Skeletal muscle tissue (tissue), 4 donors: ENCODE data around the gene KRT1. TPM values are rescaled to one million over a fixed set of nuclear protein-coding genes. Genes with fewer than 3 reads are reported as not detected.

Source experiments
- H3K27ac ChIP-seq: one replicate; pipeline ENCODE4 v1.7.0; 2013; ENCODE audit warnings: mild to moderate bottlenecking, low read depth, low read length, inconsistent platforms
- H3K27me3 ChIP-seq, 3 donors: one replicate each; pipeline ENCODE4 v1.7.0; 2013; ENCODE audit warnings: low read length in 3 of 3; ENCODE audit not compliant: control insufficient read depth in 3 of 3, insufficient read depth in 3 of 3
- H3K36me3 ChIP-seq, 3 donors: one replicate each; pipeline ENCODE4 v1.7.0; 2013; ENCODE audit warnings: low read length in 3 of 3; ENCODE audit not compliant: control insufficient read depth in 3 of 3, insufficient read depth in 3 of 3
- H3K4me1 ChIP-seq, 3 donors: one replicate each; pipeline ENCODE4 v1.7.0; 2013; ENCODE audit warnings: low read length in 3 of 3, mild to moderate bottlenecking in 3 of 3; ENCODE audit not compliant: control insufficient read depth in 3 of 3, insufficient read depth in 3 of 3
- H3K4me3 ChIP-seq, 3 donors: one replicate each; pipeline ENCODE4 v1.7.0; 2013; ENCODE audit warnings: low read length in 3 of 3
- H3K9ac ChIP-seq, 3 donors: one replicate each; pipeline ENCODE4 v1.7.0; 2013; ENCODE audit warnings: low read length in 3 of 3, mild to moderate bottlenecking in 3 of 3, moderate library complexity in 2 of 3, low read depth in 1 of 3
- H3K9me3 ChIP-seq, 3 donors: one replicate each; pipeline ENCODE4 v1.7.0; 2013; ENCODE audit warnings: low read length in 3 of 3; ENCODE audit not compliant: control insufficient read depth in 3 of 3
- total RNA-seq: library from RNA; depleted of rRNA; stranded (reverse); fragments of >200 nt; gene quantifications from one replicate; pipeline ENCODE4 v1.2.3, GENCODE V29; 2014
- donor health status: Osteomylitis.

KRT1 gene
- total RNA-seq, 1 donor from 2014 or later = 2.1 TPM

DNA sequence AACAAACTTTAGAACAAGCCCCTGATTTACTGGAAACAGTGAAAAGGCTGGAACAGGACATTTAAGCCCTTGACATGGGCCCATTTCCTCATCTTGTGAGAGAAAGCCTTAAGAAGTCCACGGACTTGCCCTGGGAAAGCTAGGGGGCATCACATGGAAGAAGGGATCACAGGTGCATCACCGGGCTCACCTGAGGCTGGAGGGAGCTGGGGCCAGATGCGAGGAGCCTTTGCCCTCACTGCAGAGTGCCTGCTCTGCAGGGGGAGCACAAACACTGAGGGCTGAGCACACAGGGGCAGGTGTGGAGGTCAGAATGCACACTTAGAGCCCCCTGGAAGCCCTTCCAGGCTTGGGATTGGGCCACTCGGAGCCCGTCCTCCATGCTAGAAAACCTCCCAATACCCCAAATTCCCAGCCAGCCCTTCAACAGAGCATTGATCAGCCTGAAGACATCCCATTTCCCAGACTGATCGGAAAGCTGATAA is 5.2 kb upstream of the KRT1 start:
- Histone ChIP-seq H3K9me3 (no peaks in the 10 kb centered on the region), H3K27ac (no peak overlapping the region), H3K4me1 (no peaks in the 10 kb centered on the region), H3K9ac (no peak overlapping the region), H3K36me3 (no peaks in the 10 kb centered on the region), H3K4me3 (no peak overlapping the region), H3K27me3 (peaks cover 31 to 52% (median 31%) of the 10 kb centered on the region in 3 donors)

DNA sequence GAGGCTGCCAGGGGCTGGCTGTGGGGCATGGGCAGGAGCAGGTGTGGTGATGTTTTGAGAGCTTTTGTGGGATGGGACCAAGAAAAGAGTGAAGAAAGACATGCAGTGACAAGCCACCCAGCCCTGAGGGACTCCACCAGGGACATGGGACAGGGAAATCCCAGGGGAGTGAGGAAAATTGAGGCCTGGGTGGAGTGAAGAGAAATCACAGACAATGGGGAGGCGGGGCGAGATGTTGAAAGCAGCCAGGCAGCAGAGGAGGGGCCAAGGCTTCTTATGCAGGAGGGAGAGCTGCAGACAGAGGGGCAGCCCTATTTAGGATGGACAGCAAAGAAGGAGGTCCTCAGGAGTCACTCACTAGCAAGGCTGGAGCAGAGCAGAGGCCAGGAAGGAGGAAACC is 4.2 kb upstream of the KRT1 start:
- Histone ChIP-seq H3K4me3 (no peak overlapping the region), H3K4me1 (no peaks in the 10 kb centered on the region), H3K27ac (no peak overlapping the region), H3K9me3 (no peaks in the 10 kb centered on the region), H3K36me3 (no peaks in the 10 kb centered on the region), H3K27me3 (peaks cover 21 to 46% (median 24%) of the 10 kb centered on the region in 3 donors), H3K9ac (no peak overlapping the region)

DNA sequence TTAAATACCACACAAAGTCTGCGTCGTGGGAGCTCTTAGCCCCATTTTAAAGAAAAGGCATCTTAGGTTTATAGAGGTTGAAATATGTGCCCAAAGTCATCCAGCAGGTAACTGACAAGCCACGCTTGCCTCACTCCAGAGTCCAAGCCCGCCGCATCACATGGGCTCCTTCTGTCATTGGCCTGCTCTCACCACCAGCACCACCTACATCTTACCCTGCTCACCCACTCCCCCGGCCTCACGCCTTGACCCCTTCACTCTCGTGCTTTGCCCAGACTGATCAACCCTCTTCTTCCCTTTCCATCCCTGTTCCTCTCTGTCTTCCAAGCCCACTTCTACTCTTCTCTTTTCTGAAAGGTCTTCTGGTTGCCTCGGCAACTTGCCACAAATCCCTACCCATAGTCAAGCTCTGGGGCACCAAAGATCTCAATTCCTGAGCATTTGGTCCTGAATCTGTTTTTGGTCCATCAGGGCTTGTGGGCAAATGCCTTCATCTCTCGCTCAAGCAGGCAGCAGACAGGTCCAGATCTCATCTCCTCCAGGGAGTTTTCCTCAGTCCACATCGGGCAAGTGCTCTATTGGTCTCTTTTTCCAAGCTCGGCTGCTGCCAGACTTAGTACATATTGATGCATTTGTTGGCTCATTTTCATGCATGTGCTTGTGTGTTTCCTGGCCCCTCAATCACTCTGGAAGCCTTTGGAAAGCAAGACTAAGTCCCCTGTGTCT is 3.5 kb upstream of the KRT1 start:
- H3K9me3 ChIP-seq = no peaks in the 10 kb centered on the region
- peaks cover 18 to 45% (median 25%) of the 10 kb centered on the region in 3 donors for H3K27me3 ChIP-seq
- no peaks in the 10 kb centered on the region for H3K4me1 ChIP-seq
- H3K4me3 ChIP-seq = no peak overlapping the region
- H3K36me3 ChIP-seq = no peaks in the 10 kb centered on the region
- H3K9ac ChIP-seq = no peak overlapping the region
- H3K27ac ChIP-seq = no peak overlapping the region

DNA sequence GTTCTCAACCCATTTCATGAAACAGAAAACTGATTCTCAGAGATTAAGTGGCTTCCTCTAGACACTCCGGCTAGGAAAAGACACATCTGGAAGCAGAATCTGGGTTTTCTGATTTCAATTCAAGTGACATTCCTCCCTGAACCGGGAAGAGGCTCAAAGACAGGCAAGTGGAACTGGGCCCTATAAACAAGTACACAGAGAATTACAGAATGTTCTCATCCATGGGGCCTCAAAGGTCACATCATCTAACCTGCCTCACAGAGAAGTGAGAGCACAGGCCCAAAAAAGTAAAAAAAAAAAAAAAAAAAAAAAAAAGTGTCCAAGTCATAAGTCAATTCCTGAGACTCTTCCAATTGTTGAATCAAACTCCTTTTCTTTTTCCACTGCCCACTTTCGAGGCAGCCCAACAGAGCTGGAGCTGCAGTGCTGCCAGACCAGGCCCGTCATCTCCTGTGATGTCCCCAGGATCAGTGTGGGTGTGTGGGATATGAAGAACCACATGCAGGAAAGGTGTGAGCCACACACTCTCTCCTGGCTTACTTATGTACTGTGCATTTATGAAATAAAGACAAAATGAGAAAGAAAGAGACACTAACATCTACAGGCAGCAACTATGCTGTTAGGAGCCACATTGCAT is 2.8 kb upstream of the KRT1 start:
- Histone ChIP-seq H3K36me3 (no peaks in the 10 kb centered on the region), H3K9me3 (no peaks in the 10 kb centered on the region), H3K4me1 (no peaks in the 10 kb centered on the region), H3K9ac (no peak overlapping the region), H3K27me3 (peaks cover 11 to 38% (median 18%) of the 10 kb centered on the region in 3 donors), H3K4me3 (no peak overlapping the region), H3K27ac (no peak overlapping the region)

DNA sequence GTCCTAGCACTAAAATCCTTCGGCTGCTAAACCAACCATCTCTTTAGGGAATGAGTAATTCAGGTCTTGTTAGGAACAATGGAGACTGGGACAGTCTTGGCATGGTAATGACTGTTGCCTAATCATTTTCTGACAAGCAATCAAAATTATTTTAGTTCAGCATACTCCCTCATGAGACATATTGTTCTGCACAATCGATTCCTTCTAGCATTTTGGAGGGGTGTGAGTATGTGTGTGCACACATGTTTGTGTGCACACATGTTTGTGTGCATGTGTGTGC is 2.1 kb upstream of the KRT1 start:
- Histone ChIP-seq H3K36me3 (no peaks in the 10 kb centered on the region), H3K4me3 (no peak overlapping the region), H3K27ac (no peak overlapping the region), H3K9ac (no peak overlapping the region), H3K9me3 (no peaks in the 10 kb centered on the region), H3K4me1 (no peaks in the 10 kb centered on the region), H3K27me3 (peaks cover 4 to 31% (median 11%) of the 10 kb centered on the region in 3 donors)

DNA sequence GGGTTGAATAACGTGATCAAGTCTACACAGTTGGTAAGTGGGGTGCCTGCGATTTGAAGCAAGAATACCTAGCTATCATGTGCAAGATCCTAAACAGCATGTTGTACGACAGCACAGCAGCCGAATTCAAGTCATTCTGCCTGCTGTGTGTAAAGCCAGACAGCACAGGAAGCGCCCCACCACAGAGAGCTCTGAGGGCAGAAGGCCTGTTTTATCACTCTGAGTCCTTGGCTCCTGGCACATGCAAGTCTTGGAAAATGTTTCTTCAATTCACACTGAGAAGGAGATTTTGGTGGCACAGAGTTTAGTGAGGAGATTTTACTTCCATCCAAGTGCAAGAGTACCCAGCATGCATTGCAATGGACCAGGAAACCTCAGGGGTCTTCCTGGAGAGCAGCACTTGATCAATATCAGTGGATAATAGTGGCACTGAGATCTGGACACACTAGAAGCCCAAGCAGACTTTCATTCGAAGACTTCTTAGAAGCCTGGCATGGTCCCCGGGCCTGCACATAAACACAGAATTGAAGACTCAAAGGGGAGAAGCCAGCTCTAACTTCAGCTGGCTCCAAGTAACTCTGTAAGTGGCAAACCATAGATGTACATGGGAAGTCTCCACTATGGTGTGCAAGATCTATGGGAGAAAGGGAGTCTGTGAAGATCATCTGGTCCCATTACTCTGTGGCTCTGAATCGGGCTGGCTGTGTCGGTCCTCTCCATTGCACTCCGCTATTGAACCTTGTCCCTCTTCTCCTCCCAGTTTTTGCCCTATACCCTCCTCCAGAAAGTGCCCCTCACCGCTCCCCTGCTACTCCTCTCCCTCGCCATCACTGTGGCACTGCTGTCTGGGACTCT is 1.5 kb upstream of the KRT1 start:
- peaks cover 9 to 28% (median 9%) of the 10 kb centered on the region in 3 donors for H3K27me3 ChIP-seq

DNA sequence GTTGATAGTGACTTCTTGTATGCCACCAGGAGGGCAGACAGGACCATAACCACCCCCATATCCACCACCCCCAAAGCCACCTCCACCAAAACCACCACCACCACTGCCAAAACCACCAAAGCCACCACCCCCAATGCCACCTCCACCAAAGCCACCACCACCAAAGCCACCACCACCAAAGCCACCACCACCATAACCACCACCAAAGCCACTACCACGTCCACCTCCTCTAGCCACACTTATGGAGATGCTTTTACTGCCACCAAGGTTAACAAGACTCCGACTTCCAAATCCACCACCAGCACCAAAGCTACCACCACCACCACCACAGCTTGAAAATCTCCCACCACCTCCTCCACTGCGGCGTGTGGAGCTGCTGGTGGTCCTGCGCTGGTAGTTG is 332 bp downstream of the KRT1 start:
- no peaks in the 10 kb centered on the region for H3K9me3 ChIP-seq

More for the DNA sequence above, 1.5 kb upstream of the KRT1 start:
- no peak overlapping the region for H3K9ac ChIP-seq
- no peak overlapping the region for H3K4me3 ChIP-seq
- no peaks in the 10 kb centered on the region for H3K36me3 ChIP-seq
- H3K4me1 ChIP-seq = no peaks in the 10 kb centered on the region
- no peak overlapping the region for H3K27ac ChIP-seq
- H3K9me3 ChIP-seq = no peaks in the 10 kb centered on the region

DNA sequence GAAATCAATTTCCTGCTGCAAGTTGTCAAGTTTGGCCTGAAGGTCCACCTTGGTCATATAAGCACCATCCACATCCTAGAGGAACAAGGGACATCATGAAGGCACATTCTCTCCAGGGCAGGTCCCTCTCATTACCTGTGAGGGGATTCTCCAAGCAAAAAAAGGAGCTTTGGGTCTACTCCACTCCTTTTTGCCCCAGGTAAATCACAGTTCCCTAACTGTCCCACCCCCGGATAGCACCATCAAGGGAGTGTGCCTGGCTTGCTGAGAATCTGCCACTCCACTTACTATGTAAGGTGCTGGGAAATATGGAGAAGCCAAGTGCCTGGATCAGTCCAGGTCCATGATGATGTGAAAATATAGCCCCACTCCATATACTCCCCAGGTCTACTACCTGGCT is 2.5 kb downstream of the KRT1 start:
- Histone ChIP-seq H3K9ac (no peak overlapping the region), H3K4me3 (no peak overlapping the region), H3K4me1 (no peaks in the 10 kb centered on the region), H3K9me3 (no peaks in the 10 kb centered on the region), H3K27me3 (peaks cover 3 to 22% (median 11%) of the 10 kb centered on the region in 3 donors), H3K27ac (no peak overlapping the region), H3K36me3 (no peaks in the 10 kb centered on the region)

More for the DNA sequence above, 332 bp downstream of the KRT1 start:
- H3K4me1 ChIP-seq = no peaks in the 10 kb centered on the region
- no peaks in the 10 kb centered on the region for H3K36me3 ChIP-seq
- H3K27ac ChIP-seq = no peak overlapping the region
- no peak overlapping the region for H3K9ac ChIP-seq
- H3K4me3 ChIP-seq = no peak overlapping the region
- H3K27me3 ChIP-seq = peaks cover 3 to 18% (median 10%) of the 10 kb centered on the region in 3 donors

DNA sequence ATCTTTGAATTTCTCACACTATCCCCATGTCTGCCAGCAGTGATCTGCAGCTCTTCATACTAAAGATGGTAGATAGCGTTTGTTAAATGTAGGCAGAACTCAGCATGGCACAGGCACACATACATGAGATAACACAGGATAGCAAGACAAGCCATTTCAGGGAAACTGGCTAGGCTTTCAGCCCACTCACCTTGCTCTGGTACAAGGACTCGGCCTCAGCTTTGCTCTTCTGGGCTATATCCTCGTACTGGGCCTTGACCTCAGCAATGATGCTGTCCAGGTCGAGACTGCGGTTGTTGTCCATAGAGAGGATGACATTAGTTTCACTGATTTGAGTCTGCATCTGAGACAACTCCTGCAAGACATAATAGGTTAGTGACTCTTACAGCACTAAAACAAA is 3.1 kb downstream of the KRT1 start:
- no peak overlapping the region for H3K4me3 ChIP-seq
- peaks cover 3 to 22% (median 11%) of the 10 kb centered on the region in 3 donors for H3K27me3 ChIP-seq
- no peaks in the 10 kb centered on the region for H3K9me3 ChIP-seq
- no peak overlapping the region for H3K9ac ChIP-seq
- no peak overlapping the region for H3K27ac ChIP-seq
- no peaks in the 10 kb centered on the region for H3K4me1 ChIP-seq
- H3K36me3 ChIP-seq = no peaks in the 10 kb centered on the region

DNA sequence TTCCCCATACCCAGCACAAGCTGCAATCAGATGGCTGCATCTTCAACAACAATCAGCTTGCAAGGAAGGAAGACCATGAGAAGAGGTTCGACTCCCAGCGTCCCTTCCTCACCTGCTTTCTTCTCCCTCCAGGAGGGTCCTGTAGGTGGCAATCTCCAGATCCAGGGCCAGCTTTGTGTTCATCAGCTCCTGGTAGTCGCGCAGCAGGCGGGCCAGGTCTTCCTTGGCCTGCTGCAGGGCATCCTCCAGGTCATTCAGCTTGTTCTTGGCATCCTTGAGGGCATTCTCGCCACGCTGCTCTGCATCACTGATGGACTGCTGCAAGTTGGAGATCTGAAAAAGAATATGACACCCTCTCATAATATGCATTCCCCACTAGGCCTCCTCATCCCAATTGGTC is 4.0 kb downstream of the KRT1 start:
- Histone ChIP-seq H3K27ac (no peak overlapping the region), H3K9ac (no peak overlapping the region), H3K9me3 (no peaks in the 10 kb centered on the region), H3K4me3 (no peak overlapping the region), H3K4me1 (no peaks in the 10 kb centered on the region), H3K36me3 (no peaks in the 10 kb centered on the region), H3K27me3 (peaks cover 3 to 22% (median 11%) of the 10 kb centered on the region in 3 donors)
